Neural cell (in vitro differentiated cells): ENCODE results near the gene ZMYND10.

Experiments
- EP300 ChIP-seq: fragments of 450-650 bp; conservative IDR thresholded peaks from 2 replicates; pipeline ENCODE4 v1.6.1; 2014; ENCODE audit warnings: antibody characterized with exemption, mild to moderate bottlenecking, moderate library complexity; ENCODE audit not compliant: poor library complexity, severe bottlenecking
- POLR2AphosphoS5 ChIP-seq: IDR thresholded peaks from 2 replicates; pipeline ENCODE4 v1.6.1; 2012
- RAD21 ChIP-seq: fragments of 450-650 bp; conservative IDR thresholded peaks from 2 replicates; pipeline ENCODE4 v1.6.1; 2014; ENCODE audit warnings: antibody characterized with exemption, mild to moderate bottlenecking, moderate library complexity
- TF ChIP-seq, protein P1 (sequence below): IDR thresholded peaks from 2 replicates; pipeline ENCODE4 v1.6.1; 2012; ENCODE audit warnings: borderline replicate concordance
- TF ChIP-seq, protein P2 (sequence below): fragments of 450-650 bp; IDR thresholded peaks from 2 replicates; pipeline ENCODE4 v1.5.1; 2014; ENCODE audit warnings: antibody characterized with exemption, mild to moderate bottlenecking, moderate library complexity; ENCODE audit not compliant: poor library complexity, severe bottlenecking

DNA sequence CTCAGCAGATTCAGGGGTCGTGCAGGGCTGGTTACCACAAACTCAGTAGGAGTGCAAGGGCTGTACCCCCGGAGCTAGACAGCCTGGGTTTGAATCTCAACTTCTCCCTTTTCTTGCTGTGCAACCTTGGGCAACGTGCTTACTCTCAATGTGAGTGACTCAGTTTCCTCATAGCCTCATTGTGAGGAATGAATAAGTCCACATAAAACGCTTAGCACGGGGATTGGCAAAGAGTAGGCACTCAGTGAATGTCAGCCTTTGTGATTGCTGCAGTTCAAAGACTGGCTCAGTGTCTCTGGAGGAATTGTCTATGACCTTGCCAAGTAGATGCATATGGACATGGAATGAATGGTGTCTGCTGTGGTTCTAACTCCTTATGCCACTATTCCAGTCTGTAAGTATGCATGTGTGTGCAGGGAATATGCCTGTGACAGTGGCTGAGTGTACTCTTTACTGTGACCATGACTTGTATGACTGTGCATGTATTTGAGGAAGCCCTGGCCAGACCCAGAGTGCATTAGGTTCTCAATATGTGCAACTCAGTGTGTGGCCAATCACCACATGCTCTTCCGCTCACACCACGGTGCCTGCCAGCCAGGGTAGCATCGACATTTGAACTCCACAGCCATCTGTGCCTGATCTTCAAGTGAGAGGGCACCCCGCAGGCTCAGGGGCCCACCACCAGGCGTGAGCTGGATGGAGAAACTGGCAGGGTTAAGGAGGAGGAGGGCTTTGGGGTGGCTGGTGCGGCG lies 45.4 kb downstream of the ZMYND10 start:
- TF ChIP-seq, protein P1, sequence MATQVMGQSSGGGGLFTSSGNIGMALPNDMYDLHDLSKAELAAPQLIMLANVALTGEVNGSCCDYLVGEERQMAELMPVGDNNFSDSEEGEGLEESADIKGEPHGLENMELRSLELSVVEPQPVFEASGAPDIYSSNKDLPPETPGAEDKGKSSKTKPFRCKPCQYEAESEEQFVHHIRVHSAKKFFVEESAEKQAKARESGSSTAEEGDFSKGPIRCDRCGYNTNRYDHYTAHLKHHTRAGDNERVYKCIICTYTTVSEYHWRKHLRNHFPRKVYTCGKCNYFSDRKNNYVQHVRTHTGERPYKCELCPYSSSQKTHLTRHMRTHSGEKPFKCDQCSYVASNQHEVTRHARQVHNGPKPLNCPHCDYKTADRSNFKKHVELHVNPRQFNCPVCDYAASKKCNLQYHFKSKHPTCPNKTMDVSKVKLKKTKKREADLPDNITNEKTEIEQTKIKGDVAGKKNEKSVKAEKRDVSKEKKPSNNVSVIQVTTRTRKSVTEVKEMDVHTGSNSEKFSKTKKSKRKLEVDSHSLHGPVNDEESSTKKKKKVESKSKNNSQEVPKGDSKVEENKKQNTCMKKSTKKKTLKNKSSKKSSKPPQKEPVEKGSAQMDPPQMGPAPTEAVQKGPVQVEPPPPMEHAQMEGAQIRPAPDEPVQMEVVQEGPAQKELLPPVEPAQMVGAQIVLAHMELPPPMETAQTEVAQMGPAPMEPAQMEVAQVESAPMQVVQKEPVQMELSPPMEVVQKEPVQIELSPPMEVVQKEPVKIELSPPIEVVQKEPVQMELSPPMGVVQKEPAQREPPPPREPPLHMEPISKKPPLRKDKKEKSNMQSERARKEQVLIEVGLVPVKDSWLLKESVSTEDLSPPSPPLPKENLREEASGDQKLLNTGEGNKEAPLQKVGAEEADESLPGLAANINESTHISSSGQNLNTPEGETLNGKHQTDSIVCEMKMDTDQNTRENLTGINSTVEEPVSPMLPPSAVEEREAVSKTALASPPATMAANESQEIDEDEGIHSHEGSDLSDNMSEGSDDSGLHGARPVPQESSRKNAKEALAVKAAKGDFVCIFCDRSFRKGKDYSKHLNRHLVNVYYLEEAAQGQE: no peak
- TF ChIP-seq, protein P2, sequence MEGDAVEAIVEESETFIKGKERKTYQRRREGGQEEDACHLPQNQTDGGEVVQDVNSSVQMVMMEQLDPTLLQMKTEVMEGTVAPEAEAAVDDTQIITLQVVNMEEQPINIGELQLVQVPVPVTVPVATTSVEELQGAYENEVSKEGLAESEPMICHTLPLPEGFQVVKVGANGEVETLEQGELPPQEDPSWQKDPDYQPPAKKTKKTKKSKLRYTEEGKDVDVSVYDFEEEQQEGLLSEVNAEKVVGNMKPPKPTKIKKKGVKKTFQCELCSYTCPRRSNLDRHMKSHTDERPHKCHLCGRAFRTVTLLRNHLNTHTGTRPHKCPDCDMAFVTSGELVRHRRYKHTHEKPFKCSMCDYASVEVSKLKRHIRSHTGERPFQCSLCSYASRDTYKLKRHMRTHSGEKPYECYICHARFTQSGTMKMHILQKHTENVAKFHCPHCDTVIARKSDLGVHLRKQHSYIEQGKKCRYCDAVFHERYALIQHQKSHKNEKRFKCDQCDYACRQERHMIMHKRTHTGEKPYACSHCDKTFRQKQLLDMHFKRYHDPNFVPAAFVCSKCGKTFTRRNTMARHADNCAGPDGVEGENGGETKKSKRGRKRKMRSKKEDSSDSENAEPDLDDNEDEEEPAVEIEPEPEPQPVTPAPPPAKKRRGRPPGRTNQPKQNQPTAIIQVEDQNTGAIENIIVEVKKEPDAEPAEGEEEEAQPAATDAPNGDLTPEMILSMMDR: no peak
- no peak for TF ChIP-seq POLR2AphosphoS5
- TF ChIP-seq RAD21: no peak
- TF ChIP-seq EP300: no peak
